SK-N-SH (cell line): ENCODE data around the gene SLAMF9. TPM values are rescaled to one million over a fixed set of nuclear protein-coding genes. Genes with fewer than 3 reads are reported as not detected.

Source experiments
- CTCF ChIA-PET: fragments of 300-600, 350-600 bp; formaldehyde crosslinking; extraction: SDS; loops from one replicate; lab custom pipeline; 2021; lab: Yijun Ruan, JAX
- POLR2A ChIA-PET: fragments of 350-600 bp; sonication (Branson Sonifier 250); formaldehyde crosslinking; extraction: SDS; loops from one replicate; lab custom pipeline; 2020; ENCODE audit warnings: antibody characterized with exemption, inconsistent platforms; lab: Yijun Ruan, JAX
- DNase-seq: peaks from one replicate; pipeline ENCODE4 v3.0.0; 2012
- H2AFZ ChIP-seq: fragments of 200-600 bp; sonication (generic); 2 replicates; pipeline ENCODE4 v1.8.1; 2016; ENCODE audit warnings: antibody characterized with exemption, mild to moderate bottlenecking, low read depth
- H3F3A ChIP-seq: fragments of 200-600 bp; sonication (generic); replicated peaks from 2 replicates; pipeline ENCODE3; 2016; ENCODE audit warnings: antibody characterized with exemption, mild to moderate bottlenecking; ENCODE audit not compliant: insufficient read depth
- H3K27ac ChIP-seq, 2 experiments: fragments of 200-500 bp in 1 of 2; fragments of 200-600 bp in 1 of 2; sonication (Bioruptor generic) in 1 of 2; sonication (generic), shearing (Covaris generic) in 1 of 2; 2 replicates each; pipeline versions ENCODE4 v1.5.1 to v1.6.1; 2014 to 2016; ENCODE audit warnings: low read depth in 2 of 2, inconsistent platforms in 1 of 2, low read length in 1 of 2, mild to moderate bottlenecking in 1 of 2, mixed read lengths in 1 of 2
- H3K27me3 ChIP-seq: fragments of 200-600 bp; sonication (generic), shearing (Covaris generic); 2 replicates; pipeline ENCODE4 v1.6.1; 2016; ENCODE audit warnings: mixed run types; ENCODE audit not compliant: insufficient read depth
- H3K36me3 ChIP-seq, 2 experiments: fragments of 200-500 bp in 1 of 2; fragments of 200-600 bp in 1 of 2; sonication (Bioruptor generic) in 1 of 2; sonication (generic) in 1 of 2; replicated peaks in 1 of 2; 2 replicates each; pipeline versions ENCODE3 to v1.5.1; 2014 to 2016; ENCODE audit warnings: low read length in 1 of 2, mild to moderate bottlenecking in 1 of 2; ENCODE audit not compliant: insufficient read depth in 2 of 2, control insufficient read depth in 1 of 2
- H3K4me1 ChIP-seq, 2 experiments: fragments of 200-500 bp in 1 of 2; fragments of 200-600 bp in 1 of 2; sonication (Bioruptor generic) in 1 of 2; sonication (generic), shearing (Covaris generic) in 1 of 2; 2 replicates each; pipeline versions ENCODE4 v1.5.1 to v1.6.1; 2014 to 2016; ENCODE audit warnings: low read depth in 1 of 2, low read length in 1 of 2, mixed run types in 1 of 2; ENCODE audit not compliant: insufficient read depth in 2 of 2, control insufficient read depth in 1 of 2
- H3K4me2 ChIP-seq: fragments of 200-600 bp; sonication (generic), shearing (Covaris generic); 2 replicates; pipeline ENCODE4 v1.6.1; 2017; ENCODE audit warnings: mixed run types
- H3K4me3 ChIP-seq, 2 experiments: fragments of 200-500 bp in 1 of 2; fragments of 200-600 bp in 1 of 2; sonication (Bioruptor generic) in 1 of 2; sonication (generic), shearing (Covaris generic) in 1 of 2; 2 replicates each; pipeline versions ENCODE4 v1.5.1 to v1.8.1; 2014 to 2016; ENCODE audit warnings: low read depth in 2 of 2, inconsistent platforms in 1 of 2, low read length in 1 of 2, mild to moderate bottlenecking in 1 of 2, mixed read lengths in 1 of 2, moderate library complexity in 1 of 2
- H3K79me2 ChIP-seq: fragments of 200-600 bp; sonication (generic); 2 replicates; pipeline ENCODE4 v1.8.1; 2017; ENCODE audit warnings: mild to moderate bottlenecking; ENCODE audit not compliant: insufficient read depth
- H3K9ac ChIP-seq: fragments of 200-600 bp; sonication (generic); 2 replicates; pipeline ENCODE4 v1.6.1; 2017; ENCODE audit warnings: mixed run types
- H3K9me2 ChIP-seq: fragments of 200-600 bp; sonication (generic); 2 replicates; pipeline ENCODE4 v1.6.1; 2017; ENCODE audit warnings: mixed run types
- H3K9me3 ChIP-seq: fragments of 200-600 bp; sonication (generic); 2 replicates; pipeline ENCODE4 v1.6.1; 2017; ENCODE audit warnings: mixed run types, mild to moderate bottlenecking, moderate library complexity
- H4K20me1 ChIP-seq: fragments of 200-600 bp; sonication (generic); 2 replicates; pipeline ENCODE4 v1.6.1; 2017; ENCODE audit warnings: mild to moderate bottlenecking, mixed run types; ENCODE audit not compliant: insufficient read depth
- EP300 ChIP-seq, 2 experiments: IDR thresholded peaks; 2 replicates each; pipeline versions ENCODE4 v1.4.0 to v1.6.1; 2012; ENCODE audit warnings: borderline replicate concordance in 1 of 2, low read depth in 1 of 2, low read length in 1 of 2
- EZH2phosphoT487 ChIP-seq: fragments of 200-600 bp; sonication (generic); IDR thresholded peaks from 2 replicates; pipeline ENCODE4 v1.6.1; 2017; ENCODE audit warnings: low read depth, mixed run types, mild to moderate bottlenecking, antibody characterized with exemption, moderate library complexity, borderline replicate concordance
- FOXJ3 ChIP-seq: sonication (generic); formaldehyde crosslinking; IDR thresholded peaks from 2 replicates; pipeline ENCODE4 v1.5.1; 2020; ENCODE audit warnings: mild to moderate bottlenecking, missing genetic modification reagents
- FOXM1 ChIP-seq: IDR thresholded peaks from 2 replicates; pipeline ENCODE4 v1.4.0; 2012; ENCODE audit warnings: low read depth, mild to moderate bottlenecking
- GATA2 ChIP-seq: sonication (generic); formaldehyde crosslinking; IDR thresholded peaks from 2 replicates; pipeline ENCODE4 v1.5.0; 2020; ENCODE audit warnings: mild to moderate bottlenecking, missing genetic modification reagents
- JUND ChIP-seq: IDR thresholded peaks from 2 replicates; pipeline ENCODE4 v1.4.0; 2012
- MEF2A ChIP-seq: IDR thresholded peaks from 2 replicates; pipeline ENCODE4 v1.4.0; 2012; ENCODE audit warnings: low read depth, borderline replicate concordance
- NFIC ChIP-seq: IDR thresholded peaks from 2 replicates; pipeline ENCODE4 v1.4.0; 2012; ENCODE audit warnings: borderline replicate concordance
- POLR2AphosphoS5 ChIP-seq: IDR thresholded peaks from 2 replicates; pipeline ENCODE4 v1.6.1; 2012; ENCODE audit warnings: low read depth, low read length
- TAF1 ChIP-seq: IDR thresholded peaks from 2 replicates; pipeline ENCODE4 v1.6.1; 2012; ENCODE audit warnings: low read depth, mild to moderate bottlenecking, low read length, moderate library complexity, borderline replicate concordance
- TEAD4 ChIP-seq: IDR thresholded peaks from 2 replicates; pipeline ENCODE4 v1.4.0; 2012; ENCODE audit warnings: mild to moderate bottlenecking, borderline replicate concordance; ENCODE audit not compliant: insufficient read depth
- WGBS: methylation state at CpG from one replicate; pipeline ENCODE4 v1.1.6; 2017; ENCODE audit warnings: low lambda C conversion rate; 5-methylcytosine and 5-hydroxymethylcytosine counted together
- polyA plus RNA-seq, 3 experiments: library from polyadenylated mRNA; depleted of rRNA; stranded (reverse); fragments of >200 nt; gene quantifications; 2 replicates each; pipeline ENCODE4 v1.2.3, GENCODE V29; 2012
- TF ChIP-seq, protein P1 (sequence below): fragments of 150-350 bp; IDR thresholded peaks from 2 replicates; pipeline ENCODE4 v1.6.1; 2016; ENCODE audit warnings: mild to moderate bottlenecking, low read depth, low read length
- TF ChIP-seq, protein P2 (sequence below): IDR thresholded peaks from 2 replicates; pipeline ENCODE4 v1.6.1; 2012; ENCODE audit warnings: mild to moderate bottlenecking, low read depth, low read length, moderate library complexity
- TF ChIP-seq, protein P3 (sequence below): IDR thresholded peaks from 2 replicates; pipeline ENCODE4 v1.4.0; 2012; ENCODE audit warnings: low read depth, borderline replicate concordance
- TF ChIP-seq, protein P4 (sequence below): fragments of 150-350 bp; IDR thresholded peaks from 2 replicates; pipeline ENCODE4 v1.6.1; 2017; ENCODE audit warnings: antibody characterized with exemption, low read length, low read depth, borderline replicate concordance

SLAMF9 gene
- polyA plus RNA-seq, 1 of the 3 experiments (the other 2 are of a cell fraction) = 0.12 TPM

DNA sequence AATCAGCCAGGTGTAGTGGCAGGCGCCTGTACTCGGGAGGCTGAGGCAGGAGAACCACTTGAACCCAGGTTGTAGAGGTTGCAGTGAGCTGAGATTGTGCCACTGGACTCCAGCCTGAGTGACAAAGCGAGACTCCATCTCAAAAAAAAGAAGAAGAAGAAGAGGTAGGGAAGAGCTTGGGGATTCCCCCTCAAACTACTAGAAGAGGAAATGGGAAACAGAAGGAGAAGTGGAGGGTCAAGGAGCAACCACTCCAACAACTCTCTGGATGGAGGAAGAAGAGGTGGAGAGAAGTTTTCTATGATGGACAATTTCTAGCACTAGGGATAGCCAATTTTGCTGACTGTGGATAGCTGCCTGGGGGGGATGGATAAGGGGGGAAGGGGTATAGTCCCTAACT lies 14.9 kb upstream of the SLAMF9 start:
- Histone ChIP-seq H2AFZ (no peak overlapping the region), H3K4me3 (no peak overlapping the region), H3K27me3 (peaks cover 25% of the 10 kb centered on the region; the same call in 1 of the 2 replicates), H3K27ac (no peak overlapping the region), H4K20me1 (no peaks in the 10 kb centered on the region), H3K9me2 (no peaks in the 10 kb centered on the region), H3K4me1 (no peaks in the 10 kb centered on the region), H3K9ac (no peak overlapping the region), H3K36me3 (no peaks in the 10 kb centered on the region), H3K4me2 (no peak overlapping the region), H3F3A (no peaks in the 10 kb centered on the region), H3K9me3 (no peaks in the 10 kb centered on the region), H3K79me2 (no peaks in the 10 kb centered on the region)
- DNase-seq = no peak
- ChIA-PET POLR2A (no interaction called here), CTCF (interaction anchor here (0.9 to 1.3 kb wide), 3 partner anchors 39 to 837 kb away, joined by 3 to 4 read pairs (median 3); no protein-coding TSS in a partner anchor)
- TF ChIP-seq FOXJ3 (CRISPR knock-in tag) (no peak), EZH2phosphoT487 (no peak), POLR2AphosphoS5 (no peak), JUND (no peak), EP300 (IDR thresholded peaks at IDR 0.05; ENCODE audit: borderline replicate concordance in 1 of 2, low read depth in 1 of 2, low read length in 1 of 2) (no peak)
- TF ChIP-seq, protein P1, sequence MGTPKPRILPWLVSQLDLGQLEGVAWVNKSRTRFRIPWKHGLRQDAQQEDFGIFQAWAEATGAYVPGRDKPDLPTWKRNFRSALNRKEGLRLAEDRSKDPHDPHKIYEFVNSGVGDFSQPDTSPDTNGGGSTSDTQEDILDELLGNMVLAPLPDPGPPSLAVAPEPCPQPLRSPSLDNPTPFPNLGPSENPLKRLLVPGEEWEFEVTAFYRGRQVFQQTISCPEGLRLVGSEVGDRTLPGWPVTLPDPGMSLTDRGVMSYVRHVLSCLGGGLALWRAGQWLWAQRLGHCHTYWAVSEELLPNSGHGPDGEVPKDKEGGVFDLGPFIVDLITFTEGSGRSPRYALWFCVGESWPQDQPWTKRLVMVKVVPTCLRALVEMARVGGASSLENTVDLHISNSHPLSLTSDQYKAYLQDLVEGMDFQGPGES = no peak
- TF ChIP-seq, protein P2, sequence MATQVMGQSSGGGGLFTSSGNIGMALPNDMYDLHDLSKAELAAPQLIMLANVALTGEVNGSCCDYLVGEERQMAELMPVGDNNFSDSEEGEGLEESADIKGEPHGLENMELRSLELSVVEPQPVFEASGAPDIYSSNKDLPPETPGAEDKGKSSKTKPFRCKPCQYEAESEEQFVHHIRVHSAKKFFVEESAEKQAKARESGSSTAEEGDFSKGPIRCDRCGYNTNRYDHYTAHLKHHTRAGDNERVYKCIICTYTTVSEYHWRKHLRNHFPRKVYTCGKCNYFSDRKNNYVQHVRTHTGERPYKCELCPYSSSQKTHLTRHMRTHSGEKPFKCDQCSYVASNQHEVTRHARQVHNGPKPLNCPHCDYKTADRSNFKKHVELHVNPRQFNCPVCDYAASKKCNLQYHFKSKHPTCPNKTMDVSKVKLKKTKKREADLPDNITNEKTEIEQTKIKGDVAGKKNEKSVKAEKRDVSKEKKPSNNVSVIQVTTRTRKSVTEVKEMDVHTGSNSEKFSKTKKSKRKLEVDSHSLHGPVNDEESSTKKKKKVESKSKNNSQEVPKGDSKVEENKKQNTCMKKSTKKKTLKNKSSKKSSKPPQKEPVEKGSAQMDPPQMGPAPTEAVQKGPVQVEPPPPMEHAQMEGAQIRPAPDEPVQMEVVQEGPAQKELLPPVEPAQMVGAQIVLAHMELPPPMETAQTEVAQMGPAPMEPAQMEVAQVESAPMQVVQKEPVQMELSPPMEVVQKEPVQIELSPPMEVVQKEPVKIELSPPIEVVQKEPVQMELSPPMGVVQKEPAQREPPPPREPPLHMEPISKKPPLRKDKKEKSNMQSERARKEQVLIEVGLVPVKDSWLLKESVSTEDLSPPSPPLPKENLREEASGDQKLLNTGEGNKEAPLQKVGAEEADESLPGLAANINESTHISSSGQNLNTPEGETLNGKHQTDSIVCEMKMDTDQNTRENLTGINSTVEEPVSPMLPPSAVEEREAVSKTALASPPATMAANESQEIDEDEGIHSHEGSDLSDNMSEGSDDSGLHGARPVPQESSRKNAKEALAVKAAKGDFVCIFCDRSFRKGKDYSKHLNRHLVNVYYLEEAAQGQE = no peak
- TF ChIP-seq, protein P3, sequence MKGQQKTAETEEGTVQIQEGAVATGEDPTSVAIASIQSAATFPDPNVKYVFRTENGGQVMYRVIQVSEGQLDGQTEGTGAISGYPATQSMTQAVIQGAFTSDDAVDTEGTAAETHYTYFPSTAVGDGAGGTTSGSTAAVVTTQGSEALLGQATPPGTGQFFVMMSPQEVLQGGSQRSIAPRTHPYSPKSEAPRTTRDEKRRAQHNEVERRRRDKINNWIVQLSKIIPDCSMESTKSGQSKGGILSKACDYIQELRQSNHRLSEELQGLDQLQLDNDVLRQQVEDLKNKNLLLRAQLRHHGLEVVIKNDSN = no peak
- 49% methylated on average over 3 of the region's 3 CpGs for WGBS

DNA sequence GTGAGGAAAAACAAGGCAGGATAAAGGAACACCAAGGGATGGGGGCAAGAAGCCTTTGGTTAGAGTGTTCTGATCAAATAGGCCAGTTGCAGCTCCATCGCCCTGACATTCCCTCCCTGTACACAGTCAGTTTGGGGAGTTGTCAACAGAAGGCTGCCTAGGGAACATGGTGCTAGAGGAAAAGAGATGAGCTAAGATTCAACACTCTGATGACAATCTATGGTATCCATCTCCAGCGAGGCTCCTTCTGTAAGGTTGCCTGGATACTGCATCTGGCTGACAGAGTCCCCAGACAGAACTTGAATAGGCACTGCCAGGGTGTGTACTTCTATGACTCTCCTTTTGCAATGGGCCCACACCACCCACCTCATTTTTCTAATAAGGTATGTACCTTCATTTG lies 11.2 kb upstream of the SLAMF9 start:
- no peaks in the 10 kb centered on the region for H3K9me2 ChIP-seq
- no peak overlapping the region for H3K9ac ChIP-seq
- no peak overlapping the region for H3K4me2 ChIP-seq
- no peaks in the 10 kb centered on the region for H4K20me1 ChIP-seq
- TF ChIP-seq JUND = no peak
- no peak for TF ChIP-seq TEAD4
- TF ChIP-seq POLR2AphosphoS5 = no peak
- no peak for TF ChIP-seq NFIC
- TF ChIP-seq EZH2phosphoT487 = no peak
- TF ChIP-seq, protein P4, sequence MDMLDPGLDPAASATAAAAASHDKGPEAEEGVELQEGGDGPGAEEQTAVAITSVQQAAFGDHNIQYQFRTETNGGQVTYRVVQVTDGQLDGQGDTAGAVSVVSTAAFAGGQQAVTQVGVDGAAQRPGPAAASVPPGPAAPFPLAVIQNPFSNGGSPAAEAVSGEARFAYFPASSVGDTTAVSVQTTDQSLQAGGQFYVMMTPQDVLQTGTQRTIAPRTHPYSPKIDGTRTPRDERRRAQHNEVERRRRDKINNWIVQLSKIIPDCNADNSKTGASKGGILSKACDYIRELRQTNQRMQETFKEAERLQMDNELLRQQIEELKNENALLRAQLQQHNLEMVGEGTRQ = no peak
- no peak for TF ChIP-seq FOXM1
- TF ChIP-seq, protein P3 = no peak
- TF ChIP-seq MEF2A = no peak
- no peak for TF ChIP-seq TAF1
- no peak for TF ChIP-seq GATA2 (CRISPR knock-in tag)
- no peak for DNase-seq
- ChIA-PET CTCF (interaction anchor here (1.1 to 2.7 kb wide), 3 partner anchors 19 to 42 kb away, joined by 4 to 12 read pairs (median 8); partner anchors contain the start of gene IGSF9), POLR2A (interaction anchor here (0.5 to 0.6 kb wide), 2 partner anchors 12 to 61 kb away, joined by 3 read pairs; no protein-coding TSS in a partner anchor)
- no peaks in the 10 kb centered on the region for H3K36me3 ChIP-seq
- H3F3A ChIP-seq = no peaks in the 10 kb centered on the region
- H3K27me3 ChIP-seq = peaks cover 17% of the 10 kb centered on the region; the same call in 1 of the 2 replicates
- no peaks in the 10 kb centered on the region for H3K4me1 ChIP-seq
- no peak overlapping the region for H3K27ac ChIP-seq
- H3K4me3 ChIP-seq = no peak overlapping the region
- H2AFZ ChIP-seq = no peak overlapping the region
- H3K9me3 ChIP-seq = no peaks in the 10 kb centered on the region
- 33% methylated on average over 2 of the region's 2 CpGs for WGBS
- no peaks in the 10 kb centered on the region for H3K79me2 ChIP-seq
